Coronary artery (tissue), 2 donors: ENCODE data around the gene IRAK1.

Experiments used
- DNase-seq: peaks from one replicate; pipeline ENCODE4 v3.0.0-alpha.2; 2017; ENCODE audit warnings: low spot score
- H3K27ac ChIP-seq, 2 donors: fragments of 200-600 bp; sonication (generic); one replicate each; pipeline ENCODE4 v1.5.1; 2016 to 2019
- H3K4me3 ChIP-seq: fragments of 200-600 bp; sonication (generic); 2 replicates; pipeline ENCODE4 v1.5.1; 2016; ENCODE audit warnings: mild to moderate bottlenecking, moderate library complexity
- TF ChIP-seq, protein P1 (sequence below): fragments of 200-600 bp; sonication (generic); IDR thresholded peaks from one replicate; pipeline ENCODE4 v1.5.1; 2019; ENCODE audit warnings: antibody characterized with exemption

Gene IRAK1

DNA sequence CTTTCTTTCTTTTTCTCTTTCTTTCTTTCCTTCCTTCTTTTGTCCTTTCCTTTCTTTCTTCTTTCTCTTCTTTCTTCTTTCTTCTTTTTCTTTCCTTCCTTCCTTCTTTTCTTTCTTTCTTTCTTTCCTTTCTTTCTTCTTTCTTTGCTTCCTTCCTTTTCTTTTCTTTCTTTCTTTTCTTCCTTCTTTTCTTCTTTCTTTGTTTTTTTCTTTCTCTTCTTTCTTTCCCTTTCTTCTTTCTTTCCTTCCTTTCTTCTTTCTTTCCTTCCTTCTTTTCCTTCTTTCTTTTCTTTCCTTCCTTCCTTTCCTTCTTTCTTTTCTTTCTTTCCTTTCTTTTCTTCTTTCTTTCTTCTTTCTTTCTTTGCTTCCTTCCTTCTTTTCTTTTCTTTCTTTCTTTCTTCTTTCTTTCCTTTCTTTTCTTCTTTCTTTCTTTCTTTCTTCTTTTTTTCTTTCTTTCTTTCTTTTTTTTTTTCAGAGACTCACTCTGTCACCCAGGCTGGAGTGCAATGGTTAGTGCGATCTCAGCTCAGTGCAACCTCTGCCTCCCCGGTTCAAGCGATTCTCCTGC is 28.6 kb downstream of the IRAK1 start:
- no peak for DNase-seq
- Histone ChIP-seq H3K4me3 (no peak overlapping the region), H3K27ac (no peak overlapping the region)
- TF ChIP-seq, protein P1, sequence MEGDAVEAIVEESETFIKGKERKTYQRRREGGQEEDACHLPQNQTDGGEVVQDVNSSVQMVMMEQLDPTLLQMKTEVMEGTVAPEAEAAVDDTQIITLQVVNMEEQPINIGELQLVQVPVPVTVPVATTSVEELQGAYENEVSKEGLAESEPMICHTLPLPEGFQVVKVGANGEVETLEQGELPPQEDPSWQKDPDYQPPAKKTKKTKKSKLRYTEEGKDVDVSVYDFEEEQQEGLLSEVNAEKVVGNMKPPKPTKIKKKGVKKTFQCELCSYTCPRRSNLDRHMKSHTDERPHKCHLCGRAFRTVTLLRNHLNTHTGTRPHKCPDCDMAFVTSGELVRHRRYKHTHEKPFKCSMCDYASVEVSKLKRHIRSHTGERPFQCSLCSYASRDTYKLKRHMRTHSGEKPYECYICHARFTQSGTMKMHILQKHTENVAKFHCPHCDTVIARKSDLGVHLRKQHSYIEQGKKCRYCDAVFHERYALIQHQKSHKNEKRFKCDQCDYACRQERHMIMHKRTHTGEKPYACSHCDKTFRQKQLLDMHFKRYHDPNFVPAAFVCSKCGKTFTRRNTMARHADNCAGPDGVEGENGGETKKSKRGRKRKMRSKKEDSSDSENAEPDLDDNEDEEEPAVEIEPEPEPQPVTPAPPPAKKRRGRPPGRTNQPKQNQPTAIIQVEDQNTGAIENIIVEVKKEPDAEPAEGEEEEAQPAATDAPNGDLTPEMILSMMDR: no peak

DNA sequence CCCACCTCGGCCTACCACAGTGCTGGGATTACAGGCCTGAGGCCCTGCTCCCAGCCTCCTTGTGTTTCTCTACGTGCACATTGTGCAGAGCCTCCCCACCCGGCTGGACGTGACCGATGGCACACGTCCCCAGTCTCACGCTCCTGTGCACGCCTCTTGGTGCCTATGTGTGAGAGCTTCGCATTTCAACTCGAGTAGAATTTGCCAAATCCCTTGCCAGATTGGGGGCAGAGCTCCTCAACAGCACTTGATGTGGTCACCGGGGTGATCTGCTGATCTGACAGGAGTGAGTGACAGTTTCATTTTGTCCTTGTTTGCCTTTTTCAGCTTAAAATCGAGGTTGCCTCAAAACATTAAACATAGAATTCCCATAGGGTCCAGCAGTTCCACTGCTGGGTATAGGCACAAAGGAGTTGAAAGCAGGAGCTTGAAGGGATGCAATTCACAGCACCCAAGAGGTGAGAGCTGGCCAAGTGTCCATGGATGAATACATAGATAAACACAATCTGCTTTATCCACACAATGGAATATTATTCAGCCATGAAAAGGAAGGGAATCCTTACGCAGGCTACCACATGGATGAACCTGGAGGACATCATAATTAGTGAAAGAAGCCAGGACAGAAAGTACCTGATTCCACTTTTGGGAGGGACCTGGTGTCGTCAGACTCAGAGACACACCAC is 29.6 kb downstream of the IRAK1 start:
- Histone ChIP-seq H3K4me3 (no peak overlapping the region), H3K27ac (no peak overlapping the region)
- TF ChIP-seq, protein P1: no peak
- no peak for DNase-seq

DNA sequence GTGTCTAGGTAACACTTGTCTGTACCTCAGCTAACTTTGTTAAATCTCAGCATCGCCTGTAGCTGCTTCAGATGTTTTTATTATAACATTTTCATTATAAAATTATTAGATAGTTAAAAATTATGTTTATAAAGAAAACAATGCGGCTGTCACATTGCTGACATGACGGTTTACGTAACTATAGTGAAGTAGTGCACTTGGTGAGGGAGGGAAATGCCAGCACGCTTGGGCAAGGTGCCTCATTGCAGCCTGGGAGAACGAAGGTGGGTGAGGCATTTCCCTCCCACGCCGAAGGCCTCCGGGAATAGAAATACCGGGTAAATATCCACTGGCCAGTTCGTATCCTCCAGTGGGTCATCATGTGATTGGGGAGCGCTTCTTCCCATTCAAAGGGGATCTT is 31.2 kb downstream of the IRAK1 start:
- Histone ChIP-seq H3K4me3 (no peak overlapping the region), H3K27ac (no peak overlapping the region)
- TF ChIP-seq, protein P1: no peak
- DNase-seq: no peak

DNA sequence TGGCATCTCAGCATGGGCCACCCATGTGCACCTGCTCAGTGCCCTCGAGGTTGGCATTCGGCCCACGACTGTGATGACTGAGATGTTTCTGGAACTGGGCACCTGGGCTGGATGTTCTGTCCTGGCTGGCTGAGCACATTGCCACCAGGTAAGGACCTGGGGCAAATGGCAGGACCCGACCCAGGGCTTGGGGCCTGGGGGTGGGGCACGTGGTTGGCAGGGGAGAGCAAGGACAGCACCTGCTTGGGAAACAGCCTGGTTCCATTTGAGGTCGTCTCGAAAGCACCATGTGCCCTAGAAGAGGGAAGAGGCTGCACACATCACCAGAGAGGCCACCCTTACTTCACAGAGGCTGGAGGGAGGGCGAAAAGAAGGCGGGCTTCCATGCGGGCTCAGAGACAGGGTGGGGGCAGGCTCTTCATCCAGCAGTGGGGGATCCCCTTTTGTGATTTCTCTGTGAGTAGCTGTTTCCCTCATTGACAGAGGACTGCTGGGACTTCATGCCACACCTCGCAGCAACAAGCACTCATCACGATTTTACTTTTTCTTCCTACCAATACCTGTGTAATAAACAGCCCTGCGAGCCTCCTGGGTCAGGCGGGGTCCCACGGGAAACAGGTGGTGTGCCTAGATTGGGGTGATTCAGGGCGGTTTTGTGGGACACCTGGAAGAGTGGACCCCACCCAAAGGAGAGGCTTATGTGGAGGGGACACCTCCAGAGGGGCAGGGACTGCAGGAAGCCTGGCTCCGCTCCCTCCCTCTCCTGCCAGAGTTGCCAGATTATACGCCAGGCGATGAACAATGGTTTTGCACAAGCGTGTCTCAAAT is 35.1 kb downstream of the IRAK1 start:
- no peak for DNase-seq
- H3K4me3 ChIP-seq: no peak overlapping the region
- no peak overlapping the region for H3K27ac ChIP-seq
- TF ChIP-seq, protein P1: no peak

DNA sequence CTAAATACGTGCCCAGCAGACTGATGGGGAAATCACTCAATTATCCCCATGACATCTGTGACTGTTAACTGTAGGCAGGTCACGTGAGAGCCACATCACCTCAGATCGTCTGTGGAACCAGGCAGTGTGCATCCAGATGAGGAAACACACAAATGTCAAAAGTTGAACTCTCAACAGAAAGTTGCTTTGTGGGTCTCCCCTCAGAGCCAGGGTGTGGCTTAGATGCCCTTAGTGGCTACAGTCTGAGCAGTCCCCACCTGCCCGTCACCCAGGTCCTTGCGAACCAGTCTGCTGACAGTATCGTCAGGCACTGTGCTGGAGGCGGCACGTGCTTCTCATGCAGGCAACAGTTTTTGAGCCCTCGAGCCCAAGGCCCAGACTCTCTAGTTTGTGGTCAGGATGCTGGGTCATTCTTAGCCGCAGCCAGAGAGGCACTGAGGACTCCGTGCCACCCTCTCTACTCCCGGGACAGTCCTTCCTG is 36.3 kb downstream of the IRAK1 start:
- no peak for DNase-seq
- TF ChIP-seq, protein P1: no peak
- H3K27ac ChIP-seq: no peak overlapping the region
- H3K4me3 ChIP-seq: no peak overlapping the region

DNA sequence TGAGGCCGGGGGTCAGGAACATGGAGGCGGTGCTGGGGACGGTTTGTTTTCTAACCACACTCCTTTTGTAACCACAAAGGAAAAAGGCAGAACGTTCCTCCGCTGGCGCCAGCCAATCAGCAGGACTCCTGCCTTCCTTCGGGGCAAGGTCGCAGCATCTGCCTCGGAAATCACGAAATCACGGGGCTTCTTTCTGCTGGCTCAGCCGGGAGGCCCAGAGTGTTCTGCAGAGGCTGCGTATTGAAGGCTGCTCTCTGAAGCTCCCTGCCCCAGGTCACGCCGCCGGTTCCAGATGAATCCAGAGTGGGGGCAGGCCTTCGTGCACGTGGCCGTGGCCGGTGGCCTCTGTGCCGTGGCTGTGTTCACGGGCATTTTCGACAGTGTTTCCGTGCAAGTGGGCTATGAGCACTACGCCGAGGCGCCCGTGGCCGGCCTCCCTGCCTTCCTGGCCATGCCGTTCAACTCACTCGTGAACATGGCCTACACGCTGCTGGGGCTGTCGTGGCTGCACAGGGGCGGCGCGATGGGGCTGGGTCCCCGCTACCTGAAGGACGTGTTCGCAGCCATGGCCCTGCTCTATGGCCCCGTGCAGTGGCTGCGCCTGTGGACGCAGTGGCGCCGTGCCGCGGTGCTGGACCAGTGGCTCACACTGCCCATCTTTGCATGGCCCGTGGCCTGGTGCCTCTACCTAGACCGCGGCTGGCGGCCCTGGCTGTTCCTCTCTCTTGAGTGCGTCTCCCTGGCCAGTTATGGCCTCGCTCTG is 37.8 kb downstream of the IRAK1 start:
- DNase-seq: no peak
- Histone ChIP-seq H3K4me3 (no peak overlapping the region), H3K27ac (peak overlapping the region in 1 of 2 donors; percentile 51)
- TF ChIP-seq, protein P1: no peak
